ENCODE results near the gene SDC3. TPM values are rescaled to one million over a fixed set of nuclear protein-coding genes. Genes with fewer than 3 reads are reported as not detected.

The SDC3 gene
- total RNA-seq, 4 donors from 2014 or later: 47.1 to 78.9 (median 64.2) TPM

DNA sequence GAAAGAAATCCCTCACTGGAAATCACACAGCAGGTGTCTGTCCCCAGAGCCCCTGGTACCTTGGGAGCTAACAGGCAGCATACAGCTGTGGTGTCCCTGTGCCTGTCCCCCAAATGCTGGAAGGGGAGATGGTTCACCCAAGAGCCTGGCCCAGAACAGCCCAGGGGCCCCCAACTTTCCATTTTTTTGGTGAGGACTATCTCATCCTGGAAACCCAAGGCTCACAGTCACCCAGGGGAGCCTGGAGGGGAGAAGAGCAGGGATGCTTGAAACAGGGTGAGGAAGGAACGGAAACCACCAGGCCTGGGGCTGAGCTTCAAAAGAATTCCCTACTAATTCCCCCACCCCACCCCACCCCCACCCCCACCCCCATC is 3.6 kb downstream of the SDC3 start:
- no peaks in the 10 kb centered on the region for H3K36me3 ChIP-seq
- WGBS, 2 donors: 67 to 75% methylated on average over 1 of the region's 1 CpG
- no peaks in the 10 kb centered on the region for H3K9me3 ChIP-seq
- H3K4me3 ChIP-seq: no peak overlapping the region
- no peak for DNase-seq (ENCODE audit: low spot score in 2 of 2)
- H3K4me1 ChIP-seq: peaks cover 0 to 90% (median 36%) of the 10 kb centered on the region in 4 donors
- no peak for TF ChIP-seq CTCF (IDR thresholded peaks at IDR 0.05)
- no peak for TF ChIP-seq EP300 (IDR thresholded peaks at IDR 0.05)
- TF ChIP-seq POLR2A (IDR thresholded peaks at IDR 0.05): no peak
- no peaks in the 10 kb centered on the region for H3K27me3 ChIP-seq
- peak overlapping the region in 3 of 4 donors; percentile 69 to 88 (median 88) for H3K27ac ChIP-seq

DNA sequence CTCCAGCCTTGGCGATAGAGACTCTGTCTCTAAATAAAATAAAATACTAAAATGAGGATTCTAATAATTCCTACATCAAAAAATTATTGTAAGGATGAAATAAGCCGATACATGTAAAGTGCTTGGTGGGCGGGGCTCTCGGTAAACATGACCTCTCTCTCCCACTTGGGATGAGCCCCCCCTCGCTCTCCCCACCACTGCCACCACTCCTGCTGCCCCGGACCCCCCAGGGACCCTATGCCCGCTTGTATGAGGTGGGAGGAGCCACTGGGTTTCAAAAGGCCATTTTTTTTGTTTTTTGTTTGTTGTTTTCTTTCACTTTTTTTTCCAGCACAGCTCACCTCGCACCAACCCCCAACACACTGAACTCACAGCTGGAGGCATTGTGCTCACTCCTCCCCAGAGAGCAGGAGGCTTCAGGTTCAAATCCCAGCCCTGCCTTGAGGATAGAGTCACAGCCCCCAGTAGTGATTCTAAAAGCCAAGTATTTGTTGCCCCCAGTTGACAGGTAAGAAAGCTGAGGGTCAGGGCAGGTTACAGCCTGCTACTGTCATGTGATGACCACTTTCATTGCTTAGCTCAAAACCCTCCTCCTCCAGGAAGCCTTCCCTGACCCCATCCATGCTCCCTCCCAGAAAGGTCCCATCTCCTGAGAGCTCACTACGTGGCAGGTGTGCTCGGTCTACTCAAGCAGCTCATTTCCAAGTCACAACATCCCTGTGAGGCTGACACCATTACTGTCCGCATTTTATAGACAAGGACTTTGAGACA is 4.2 kb downstream of the SDC3 start:
- H3K27me3 ChIP-seq: no peaks in the 10 kb centered on the region
- no peak overlapping the region for H3K4me3 ChIP-seq
- H3K27ac ChIP-seq: peak overlapping the region in 3 of 4 donors; percentile 69 to 88 (median 88)
- H3K36me3 ChIP-seq: no peaks in the 10 kb centered on the region
- WGBS, 2 donors: 59 to 64% methylated on average over 11 of the region's 11 CpGs
- H3K9me3 ChIP-seq: no peaks in the 10 kb centered on the region
- DNase-seq (ENCODE audit: low spot score in 2 of 2): no peak
- TF ChIP-seq EP300 (IDR thresholded peaks at IDR 0.05) (no peak), POLR2A (IDR thresholded peaks at IDR 0.05) (no peak), CTCF (IDR thresholded peaks at IDR 0.05) (no peak)
- peaks cover 0 to 91% (median 35%) of the 10 kb centered on the region in 4 donors for H3K4me1 ChIP-seq

- H3K27me3 ChIP-seq: no peaks in the 10 kb centered on the region
- H3K4me3 ChIP-seq: no peak overlapping the region
- no peaks in the 10 kb centered on the region for H3K36me3 ChIP-seq
- H3K27ac ChIP-seq: peak overlapping the region; percentile 33 to 88 (median 78)
- H3K9me3 ChIP-seq: no peaks in the 10 kb centered on the region
- TF ChIP-seq POLR2A (IDR thresholded peaks at IDR 0.05): no peak
- TF ChIP-seq EP300 (IDR thresholded peaks at IDR 0.05): no peak
- TF ChIP-seq CTCF (IDR thresholded peaks at IDR 0.05): no peak
- peaks cover 0 to 94% (median 33%) of the 10 kb centered on the region in 4 donors for H3K4me1 ChIP-seq
- 66 to 68% methylated on average over 8 of the region's 8 CpGs for WGBS, 2 donors
- no peak for DNase-seq (ENCODE audit: low spot score in 2 of 2)
Observed at GRCh38 chr1:30903343-30904034, 5.1 kb downstream of the SDC3 start.

DNA sequence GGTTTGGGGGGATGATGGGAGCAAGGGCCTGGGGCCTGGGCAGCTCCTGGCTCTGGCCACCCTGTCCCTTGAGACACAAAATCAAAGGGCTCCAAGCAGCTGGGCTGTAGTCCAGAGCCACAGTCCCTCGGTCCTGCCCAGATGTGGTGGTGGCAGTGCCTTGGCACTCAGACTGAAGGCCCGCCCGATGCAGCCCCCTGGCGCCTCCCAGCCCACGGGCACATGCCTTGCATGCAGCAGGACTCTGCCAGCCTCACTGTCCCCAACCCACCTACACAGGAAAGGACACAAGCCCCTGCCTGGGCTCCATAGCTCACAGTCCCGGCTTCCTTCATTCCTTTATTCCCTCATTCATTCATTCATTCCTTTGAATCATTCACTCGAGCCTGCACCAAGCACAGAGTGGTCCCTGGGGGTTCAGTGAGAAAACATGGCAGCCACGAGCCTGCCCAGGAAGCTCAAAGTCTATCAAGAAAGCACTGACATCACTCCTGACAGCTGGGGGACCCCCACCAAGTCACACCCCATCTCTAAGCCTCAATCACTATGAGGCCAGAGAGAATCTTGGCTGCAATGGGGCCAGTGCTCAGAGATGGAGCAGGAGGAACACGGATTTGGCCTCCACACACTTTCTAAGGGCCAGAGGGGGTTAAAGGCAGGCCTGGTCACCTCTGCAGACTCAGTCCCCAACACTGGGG is 5.8 kb downstream of the SDC3 start:
- peaks cover 0 to 97% (median 32%) of the 10 kb centered on the region in 4 donors for H3K4me1 ChIP-seq

More for the DNA sequence above, 5.8 kb downstream of the SDC3 start:
- Histone ChIP-seq H3K36me3 (no peaks in the 10 kb centered on the region), H3K4me3 (no peak overlapping the region), H3K27ac (peak overlapping the region; percentile 33 to 88 (median 78)), H3K9me3 (no peaks in the 10 kb centered on the region), H3K27me3 (no peaks in the 10 kb centered on the region)
- WGBS, 2 donors: 28 to 35% methylated on average over 8 of the region's 9 CpGs
- no peak for DNase-seq (ENCODE audit: low spot score in 2 of 2)
- no peak for TF ChIP-seq EP300 (IDR thresholded peaks at IDR 0.05)
- TF ChIP-seq POLR2A (IDR thresholded peaks at IDR 0.05): no peak
- TF ChIP-seq CTCF (IDR thresholded peaks at IDR 0.05): no peak
